Upper lobe of left lung (tissue), 4 donors: Measurements from ENCODE around the gene VPS13D.

Experiments
- POLR2A ChIP-seq, 4 donors: fragments of 450-650 bp; IDR thresholded peaks; one replicate each; pipeline ENCODE4 v1.5.1; 2016 to 2017; ENCODE audit warnings: antibody characterized with exemption in 4 of 4, mild to moderate bottlenecking in 2 of 4
- TF ChIP-seq, protein P1 (sequence below), 6 experiments: fragments of 450-650 bp in 4 of 6; fragments of 200-600 bp in 2 of 6; sonication (generic) in 2 of 6; IDR thresholded peaks; one replicate each; pipeline ENCODE4 v1.5.1; 2016 to 2019; ENCODE audit warnings: antibody characterized with exemption in 6 of 6

DNA sequence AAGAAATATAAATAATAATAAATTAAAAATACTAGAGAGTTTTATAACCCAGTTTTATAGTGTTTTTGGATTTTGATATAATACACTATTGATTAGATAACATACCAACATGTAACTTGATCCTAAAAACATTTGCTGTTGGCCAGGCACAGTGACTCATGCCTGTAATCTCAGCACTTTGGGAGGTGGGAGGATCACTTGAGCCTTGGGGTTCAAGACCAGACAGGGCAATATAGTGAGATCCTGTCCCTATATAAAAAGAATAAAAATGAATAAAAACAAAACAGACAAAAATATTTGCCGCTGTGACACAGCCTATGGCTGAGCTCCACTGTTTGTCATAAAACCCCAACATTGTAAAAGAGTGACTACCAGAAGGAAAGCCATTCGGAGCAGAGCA is 26.1 kb downstream of the VPS13D start:
- TF ChIP-seq, protein P1, sequence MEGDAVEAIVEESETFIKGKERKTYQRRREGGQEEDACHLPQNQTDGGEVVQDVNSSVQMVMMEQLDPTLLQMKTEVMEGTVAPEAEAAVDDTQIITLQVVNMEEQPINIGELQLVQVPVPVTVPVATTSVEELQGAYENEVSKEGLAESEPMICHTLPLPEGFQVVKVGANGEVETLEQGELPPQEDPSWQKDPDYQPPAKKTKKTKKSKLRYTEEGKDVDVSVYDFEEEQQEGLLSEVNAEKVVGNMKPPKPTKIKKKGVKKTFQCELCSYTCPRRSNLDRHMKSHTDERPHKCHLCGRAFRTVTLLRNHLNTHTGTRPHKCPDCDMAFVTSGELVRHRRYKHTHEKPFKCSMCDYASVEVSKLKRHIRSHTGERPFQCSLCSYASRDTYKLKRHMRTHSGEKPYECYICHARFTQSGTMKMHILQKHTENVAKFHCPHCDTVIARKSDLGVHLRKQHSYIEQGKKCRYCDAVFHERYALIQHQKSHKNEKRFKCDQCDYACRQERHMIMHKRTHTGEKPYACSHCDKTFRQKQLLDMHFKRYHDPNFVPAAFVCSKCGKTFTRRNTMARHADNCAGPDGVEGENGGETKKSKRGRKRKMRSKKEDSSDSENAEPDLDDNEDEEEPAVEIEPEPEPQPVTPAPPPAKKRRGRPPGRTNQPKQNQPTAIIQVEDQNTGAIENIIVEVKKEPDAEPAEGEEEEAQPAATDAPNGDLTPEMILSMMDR (IDR thresholded peaks at IDR 0.05), result no peak
- TF ChIP-seq POLR2A (IDR thresholded peaks at IDR 0.05), result no peak
